ENCODE measurements around the gene RTL1. TPM values are rescaled to one million over a fixed set of nuclear protein-coding genes. Genes with fewer than 3 reads are reported as not detected.

RTL1 gene
- total and polyA plus RNA-seq, 2 of the 13 experiments (the other 11 are each of a cell fraction or from before 2014, with no cell fraction given) = not detected

GRCh38 chr14:100891501-100892445 is 11.7 kb downstream of the RTL1 start:
- no peak for FAIRE-seq
- ATAC-seq = no peak
- Histone ChIP-seq H3K4me2 (ENCODE audit: low read depth, low read length) (no peak overlapping the region), H3K27ac (ENCODE audit: extremely low read length, insufficient read depth, low read length) (no peak overlapping the region), H3K9ac (ENCODE audit: insufficient read depth, low read depth, low read length) (no peak overlapping the region), H3K4me3 (replicated peaks in 1 of 3; ENCODE audit: insufficient read depth in 1 of 3, low read depth in 2 of 3, low read length in 3 of 3) (no peak overlapping the region), H2AFZ (ENCODE audit: low read length) (no peak overlapping the region), H3K79me2 (ENCODE audit: insufficient read depth, low read length) (no peaks in the 10 kb centered on the region), H3K36me3 (replicated peaks in 1 of 2; ENCODE audit: control insufficient read depth in 1 of 2, insufficient read depth in 2 of 2, low read length in 2 of 2) (no peaks in the 10 kb centered on the region), H3K4me1 (ENCODE audit: insufficient read depth, low read length) (peaks cover 20% of the 10 kb centered on the region), H3K9me3 (ENCODE audit: low read length) (no peaks in the 10 kb centered on the region), H3K27me3 (ENCODE audit: control insufficient read depth in 1 of 2, insufficient read depth in 2 of 2, low read length in 2 of 2) (peaks cover 0 to 25% of the 10 kb centered on the region in 2 experiments; a peak in 3 of 5 replicates), H4K20me1 (ENCODE audit: insufficient read depth, low read length) (no peaks in the 10 kb centered on the region)
- ChIA-PET POLR2A (no interaction called here), CTCF (ENCODE audit: low intra/inter-chr PET ratio, low total read pairs) (no interaction called here)
- BruUV-seq (replicated peaks) = no TSS peak
- WGBS (ENCODE audit: low lambda C conversion rate) = 87% methylated on average over 3 of the region's 13 CpGs
- TF ChIP-seq CREBL2 (CRISPR knock-in tag; IDR thresholded peaks at IDR 0.05; ENCODE audit: borderline replicate concordance) (no peak), ATF1 (CRISPR knock-in tag; IDR thresholded peaks at IDR 0.05) (no peak), ATM (IDR thresholded peaks at IDR 0.05; ENCODE audit: borderline replicate concordance) (no peak), HNRNPUL1 (IDR thresholded peaks at IDR 0.05; ENCODE audit: low read depth, low read length) (no peak)
- no peak for DNase-seq (ENCODE audit: low spot score)
- intact Hi-C loops (cut with micrococcal nuclease; ENCODE audit: unreplicated experiment) (no loop called here), in situ Hi-C loops (cut with HindIII; ENCODE audit: extremely low pct_ligation_motif_present, low pct_unique_long_range_greater_than_20kb) (loop anchor here (10.0 kb wide), 1 partner anchor 487 kb away; no protein-coding TSS in a partner anchor)

GRCh38 chr14:100891051-100891450 is 12.5 kb downstream of the RTL1 start:
- Histone ChIP-seq H4K20me1 (ENCODE audit: insufficient read depth, low read length) (no peaks in the 10 kb centered on the region), H3K36me3 (replicated peaks in 1 of 2; ENCODE audit: control insufficient read depth in 1 of 2, insufficient read depth in 2 of 2, low read length in 2 of 2) (no peaks in the 10 kb centered on the region), H3K27me3 (ENCODE audit: control insufficient read depth in 1 of 2, insufficient read depth in 2 of 2, low read length in 2 of 2) (peaks cover 0 to 25% of the 10 kb centered on the region in 2 experiments; a peak in 3 of 5 replicates), H3K4me1 (ENCODE audit: insufficient read depth, low read length) (peaks cover 20% of the 10 kb centered on the region), H3K27ac (ENCODE audit: extremely low read length, insufficient read depth, low read length) (no peak overlapping the region), H3K4me2 (ENCODE audit: low read depth, low read length) (no peak overlapping the region), H3K9me3 (ENCODE audit: low read length) (no peaks in the 10 kb centered on the region), H3K4me3 (replicated peaks in 1 of 3; ENCODE audit: insufficient read depth in 1 of 3, low read depth in 2 of 3, low read length in 3 of 3) (no peak overlapping the region), H3K79me2 (ENCODE audit: insufficient read depth, low read length) (no peaks in the 10 kb centered on the region), H3K9ac (ENCODE audit: insufficient read depth, low read depth, low read length) (no peak overlapping the region), H2AFZ (ENCODE audit: low read length) (no peak overlapping the region)
- in situ Hi-C loops (cut with HindIII; ENCODE audit: extremely low pct_ligation_motif_present, low pct_unique_long_range_greater_than_20kb) = loop anchor here (10.0 kb wide), 1 partner anchor 486 kb away; no protein-coding TSS in a partner anchor
- ChIA-PET POLR2A (no interaction called here), CTCF (ENCODE audit: low intra/inter-chr PET ratio, low total read pairs) (no interaction called here)
- ATAC-seq (no peak), DNase-seq (ENCODE audit: low spot score) (no peak), FAIRE-seq (no peak)
- intact Hi-C loops (cut with micrococcal nuclease; ENCODE audit: unreplicated experiment) = no loop called here
- BruUV-seq (replicated peaks) = no TSS peak
- 100% methylated on average over 1 of the region's 10 CpGs for WGBS (ENCODE audit: low lambda C conversion rate)
- TF ChIP-seq SIN3A (IDR thresholded peaks at IDR 0.05; ENCODE audit: borderline replicate concordance, low read depth, low read length) (no peak), ZNF407 (CRISPR knock-in tag; IDR thresholded peaks at IDR 0.05; ENCODE audit: not compliant biosample characterization) (no peak), TBL1XR1 (IDR thresholded peaks at IDR 0.05; ENCODE audit: borderline replicate concordance, low read length, partially characterized antibody) (no peak)
